Measurements from ENCODE around the gene EAF2.

GRCh38 chr3:121794264-121794983 lies 40.6 kb upstream of the EAF2 start:
- no peak for TF ChIP-seq CTCF (IDR thresholded peaks at IDR 0.05)
- no peak for TF ChIP-seq POLR2A (IDR thresholded peaks at IDR 0.05)

Measured in adrenal gland (tissue), 5 donors.